GM12864 (cell line): ENCODE data around the gene ZNF428.
"Not testable (repeated sequence)": the region's sequence is repeated elsewhere in the genome, so short reads cannot be mapped to it uniquely, and the experiment has no call there.

Source experiments
- DNase-seq: peaks from one replicate; pipeline ENCODE4 v3.0.0-alpha.2; 2011; ENCODE audit warnings: low read depth
- H3K4me3 ChIP-seq: 2 replicates; pipeline ENCODE4 v1.5.1; 2011; ENCODE audit warnings: mild to moderate bottlenecking, low read depth, low read length, control low read depth
- TF ChIP-seq, protein P1 (sequence below): IDR thresholded peaks from 2 replicates; pipeline ENCODE4 v1.5.1; 2011; ENCODE audit warnings: low read depth, mild to moderate bottlenecking, moderate library complexity, low read length, control low read depth, inconsistent platforms; ENCODE audit errors: missing control alignments

The ZNF428 gene

DNA sequence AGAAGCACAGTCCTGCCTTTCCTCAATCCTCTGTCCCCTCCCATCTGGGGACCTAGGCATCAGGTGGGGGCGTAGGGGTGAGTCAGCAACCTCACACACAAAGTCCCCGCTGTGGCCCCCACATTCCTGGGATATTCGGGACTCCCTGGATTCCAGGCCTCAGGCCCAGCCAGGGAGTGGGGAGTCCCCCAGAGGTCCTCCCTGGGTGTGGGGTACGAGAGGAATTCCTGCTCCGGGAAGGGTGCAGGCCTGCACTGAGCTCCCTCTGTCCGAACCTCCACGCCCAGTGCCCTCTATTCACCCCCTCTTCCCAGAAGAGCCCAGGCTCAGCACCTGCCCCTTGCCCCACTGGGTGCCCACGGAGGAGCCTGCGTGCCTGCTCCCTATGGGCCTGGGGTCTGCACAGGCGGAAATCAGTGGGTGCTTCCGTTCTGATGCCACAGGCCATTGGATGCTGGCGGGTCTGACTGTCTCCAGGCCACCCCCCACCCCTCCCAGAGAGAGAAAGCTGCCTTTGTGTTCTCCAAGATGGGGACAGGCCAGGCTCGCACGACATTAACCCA, 16.8 kb upstream of the ZNF428 start:
- no peak overlapping the region for H3K4me3 ChIP-seq
- DNase-seq, result no peak

DNA sequence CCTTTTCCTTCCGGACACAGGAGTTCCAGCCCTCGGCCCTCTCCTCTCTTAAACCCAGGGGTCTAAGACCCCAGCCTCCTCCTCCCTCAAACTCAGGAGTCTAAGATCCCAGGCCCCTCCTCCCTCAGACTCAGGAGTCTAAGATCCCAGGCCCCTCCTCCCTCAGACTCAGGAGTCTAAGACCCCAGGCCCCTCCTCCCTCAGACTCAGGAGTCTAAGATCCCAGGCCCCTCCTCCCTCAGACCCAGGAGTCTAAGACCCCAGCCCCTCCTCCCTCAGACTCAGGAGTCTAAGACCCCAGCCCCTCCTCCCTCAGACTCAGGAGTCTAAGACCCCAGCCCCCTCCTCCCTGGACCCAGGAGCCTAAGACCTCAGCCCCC, 16.1 kb upstream of the ZNF428 start:
- not testable (repeated sequence) for DNase-seq, H3K4me3 ChIP-seq

More for the DNA sequence above, 16.8 kb upstream of the ZNF428 start:
- TF ChIP-seq, protein P1, sequence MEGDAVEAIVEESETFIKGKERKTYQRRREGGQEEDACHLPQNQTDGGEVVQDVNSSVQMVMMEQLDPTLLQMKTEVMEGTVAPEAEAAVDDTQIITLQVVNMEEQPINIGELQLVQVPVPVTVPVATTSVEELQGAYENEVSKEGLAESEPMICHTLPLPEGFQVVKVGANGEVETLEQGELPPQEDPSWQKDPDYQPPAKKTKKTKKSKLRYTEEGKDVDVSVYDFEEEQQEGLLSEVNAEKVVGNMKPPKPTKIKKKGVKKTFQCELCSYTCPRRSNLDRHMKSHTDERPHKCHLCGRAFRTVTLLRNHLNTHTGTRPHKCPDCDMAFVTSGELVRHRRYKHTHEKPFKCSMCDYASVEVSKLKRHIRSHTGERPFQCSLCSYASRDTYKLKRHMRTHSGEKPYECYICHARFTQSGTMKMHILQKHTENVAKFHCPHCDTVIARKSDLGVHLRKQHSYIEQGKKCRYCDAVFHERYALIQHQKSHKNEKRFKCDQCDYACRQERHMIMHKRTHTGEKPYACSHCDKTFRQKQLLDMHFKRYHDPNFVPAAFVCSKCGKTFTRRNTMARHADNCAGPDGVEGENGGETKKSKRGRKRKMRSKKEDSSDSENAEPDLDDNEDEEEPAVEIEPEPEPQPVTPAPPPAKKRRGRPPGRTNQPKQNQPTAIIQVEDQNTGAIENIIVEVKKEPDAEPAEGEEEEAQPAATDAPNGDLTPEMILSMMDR, result no peak

DNA sequence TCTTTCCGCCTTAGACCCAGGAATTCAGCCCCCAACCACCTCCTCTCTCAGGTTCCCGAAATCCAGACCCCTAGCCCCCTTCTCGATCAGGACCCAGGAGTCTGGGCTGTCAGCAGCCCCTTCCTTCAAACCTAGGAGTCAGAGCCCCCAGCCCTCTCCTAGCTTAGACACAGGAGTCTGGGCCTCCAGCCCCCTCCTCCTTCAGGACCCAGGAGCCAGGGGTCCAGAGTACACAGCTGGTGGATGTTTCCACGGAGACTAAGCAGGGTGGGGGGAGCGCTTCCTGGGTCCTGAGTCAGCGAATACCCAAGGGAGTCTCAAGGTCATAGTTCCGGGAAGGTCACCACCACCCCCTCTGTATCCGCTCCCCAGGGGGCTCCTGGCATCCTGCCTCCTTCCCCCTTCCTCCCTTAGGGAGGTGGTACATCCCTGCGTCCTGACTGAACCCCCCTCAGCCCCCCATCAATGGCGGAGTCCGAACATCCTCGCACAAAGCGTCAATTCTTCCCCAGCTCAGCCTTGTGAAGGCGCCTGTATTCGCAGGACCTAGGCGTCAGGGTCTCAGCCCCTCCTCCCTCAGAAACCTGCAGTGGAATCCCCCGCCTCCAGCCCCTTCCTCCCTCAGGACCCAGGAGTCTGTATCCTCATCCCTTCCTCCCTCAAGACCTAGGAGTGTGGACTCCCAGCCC, 15.6 kb upstream of the ZNF428 start:
- TF ChIP-seq, protein P1, result no peak
- H3K4me3 ChIP-seq, result no peak overlapping the region
- DNase-seq, result no peak

DNA sequence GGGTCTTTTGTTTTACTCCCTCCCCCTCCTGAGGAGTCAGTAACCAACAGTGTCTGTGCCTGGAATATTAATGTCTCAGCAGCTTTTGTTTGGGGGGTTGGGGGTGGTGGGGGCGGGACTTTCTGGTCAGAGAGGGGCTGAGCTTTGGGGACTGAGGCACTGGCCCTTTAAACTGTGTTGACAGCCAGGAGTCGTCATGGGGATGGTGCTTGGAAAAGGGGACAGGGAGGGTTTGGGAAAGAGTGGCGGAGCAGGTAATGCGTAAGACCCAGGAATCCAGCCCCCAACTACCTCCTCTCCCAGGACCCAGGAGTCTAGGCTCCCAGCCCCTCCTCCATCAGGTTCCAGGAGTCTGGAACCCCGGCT, 15.1 kb upstream of the ZNF428 start:
- H3K4me3 ChIP-seq, result no peak overlapping the region
- TF ChIP-seq, protein P1, result no peak
- DNase-seq, result no peak

DNA sequence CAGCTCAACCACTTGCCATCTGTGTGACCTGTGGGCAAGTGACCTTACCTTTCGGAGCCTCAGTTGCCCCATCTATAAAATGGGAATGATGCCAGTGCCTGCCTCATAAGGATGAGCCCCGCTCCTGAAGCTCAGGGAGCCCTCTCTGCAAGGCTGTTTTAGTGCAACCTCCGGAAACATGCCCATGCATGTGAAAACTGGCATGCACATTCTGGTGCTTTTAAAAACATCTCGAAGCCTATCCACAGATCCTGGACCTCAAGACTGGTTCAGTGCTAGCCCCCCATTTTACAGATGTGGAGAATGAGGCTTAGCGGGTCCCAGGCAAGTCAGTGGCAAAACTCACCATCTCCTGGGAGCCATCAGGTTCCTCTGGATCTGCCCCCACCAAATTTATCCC, 14.6 kb upstream of the ZNF428 start:
- no peak for DNase-seq
- H3K4me3 ChIP-seq, result no peak overlapping the region
- TF ChIP-seq, protein P1, result no peak

DNA sequence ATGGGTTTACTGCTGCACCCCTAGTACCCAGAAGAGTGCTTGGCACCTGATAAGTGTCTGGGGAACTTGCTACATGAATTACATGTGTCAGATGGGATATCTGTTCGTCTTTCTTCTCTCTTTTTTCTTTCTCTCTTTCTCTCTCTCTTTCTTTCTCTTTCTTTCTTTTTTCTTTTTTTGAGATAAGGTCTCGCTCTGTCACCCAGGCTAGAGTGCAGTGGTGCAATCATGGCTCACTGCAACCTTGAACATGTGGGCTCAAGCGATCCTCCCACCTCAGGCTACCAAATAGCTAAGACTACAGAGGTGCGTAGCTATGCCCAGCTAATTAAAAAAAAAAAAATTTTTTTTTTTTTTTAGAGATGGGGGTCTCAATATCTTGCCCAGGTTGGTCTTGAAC, 14.1 kb upstream of the ZNF428 start:
- no peak for DNase-seq
- TF ChIP-seq, protein P1, result no peak
- no peak overlapping the region for H3K4me3 ChIP-seq

DNA sequence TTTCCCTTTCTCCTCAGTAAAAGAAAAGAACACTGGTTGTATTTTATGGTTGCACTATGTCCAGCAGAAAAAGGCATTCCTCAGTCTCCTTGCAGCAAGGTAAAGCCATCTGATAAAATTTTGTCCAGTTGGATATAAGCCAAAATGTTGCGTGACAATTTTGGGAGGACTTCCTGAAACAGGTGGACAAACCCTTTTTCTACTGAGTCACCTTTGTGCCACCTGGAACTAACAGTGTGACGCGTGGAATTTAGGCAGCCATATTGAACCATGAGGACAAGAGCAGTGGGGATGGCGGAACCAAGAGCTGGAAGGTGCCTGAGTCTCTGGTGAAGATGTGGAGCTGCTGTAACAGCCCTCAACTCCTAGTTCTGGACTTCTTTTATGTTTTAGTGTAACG, 12.1 kb upstream of the ZNF428 start:
- TF ChIP-seq, protein P1, result no peak
- no peak for DNase-seq
- no peak overlapping the region for H3K4me3 ChIP-seq
